GM21526 (cell line): ENCODE data around the gene CYP2R1.

Experiments
- ATAC-seq: cut with Tn5 transposase; IDR thresholded peaks from one replicate; pipeline ENCODE4 v1.9.1; 2021; ENCODE audit warnings: moderate library complexity; ENCODE audit not compliant: unreplicated experiment, low FRiP score

Gene CYP2R1

GRCh38 chr11:14835496-14836492 is 56.2 kb downstream of the CYP2R1 start:
- no peak for ATAC-seq
